HG03139 (cell line): ENCODE data around the gene PIP.
"Not testable (repeated sequence)": the region's sequence is repeated elsewhere in the genome, so short reads cannot be mapped to it uniquely, and the experiment has no call there.

Source experiments
- ATAC-seq: cut with Tn5 transposase; IDR thresholded peaks from one replicate; pipeline ENCODE4 v1.9.1; 2021; ENCODE audit not compliant: unreplicated experiment

The PIP gene

GRCh38 chr7:143177374-143178119 is 45.7 kb downstream of the PIP start:
- no peak for ATAC-seq

GRCh38 chr7:143180771-143181170 is 48.9 kb downstream of the PIP start:
- ATAC-seq: not testable (repeated sequence)

GRCh38 chr7:143181349-143181748 is 49.5 kb downstream of the PIP start:
- no peak for ATAC-seq

- ATAC-seq: no peak
These were observed 51.1 kb downstream of the PIP start, which contains the start of gene TAS2R39 for GRCh38 chr7:143183024-143183423. Gene TAS2R39, plus strand, starts transcription at chr7:143183419. Its CDS starts 0 bp downstream, at chr7:143183419.

GRCh38 chr7:143185551-143185950 is 53.7 kb downstream of the PIP start:
- no peak for ATAC-seq

- ATAC-seq: no peak
These were observed 57.1 kb downstream of the PIP start for GRCh38 chr7:143188994-143189393.
